ENCODE measurements around the gene AFDN. TPM values are rescaled to one million over a fixed set of nuclear protein-coding genes. Genes with fewer than 3 reads are reported as not detected.

AFDN gene
- polyA plus RNA-seq, 1 experiment = 20.4 TPM

DNA sequence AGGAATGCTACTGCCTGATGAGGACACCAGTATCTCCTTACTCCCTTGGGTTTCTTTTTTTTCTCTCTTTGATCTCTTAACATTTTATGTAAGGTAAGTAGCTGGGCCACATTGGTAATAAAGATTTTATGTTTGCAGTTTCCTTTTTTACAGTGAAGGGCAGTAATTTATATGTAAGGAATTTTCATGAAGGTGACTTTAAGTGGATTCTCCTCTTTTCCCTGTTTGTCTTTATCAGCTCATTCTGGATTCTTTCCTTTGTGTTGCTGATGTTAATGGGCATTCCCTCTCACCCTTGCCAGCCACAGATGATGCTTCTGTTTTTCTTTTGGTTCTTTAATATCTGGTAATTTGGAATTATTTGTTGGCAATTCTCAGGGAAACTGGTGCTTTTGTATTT is 34.7 kb downstream of the AFDN start:
- CTCF ChIA-PET = interaction anchor here (1.0 kb wide), 1 partner anchor 18 kb away, joined by 3 read pairs; no protein-coding TSS in a partner anchor
- TF ChIP-seq, protein P1, sequence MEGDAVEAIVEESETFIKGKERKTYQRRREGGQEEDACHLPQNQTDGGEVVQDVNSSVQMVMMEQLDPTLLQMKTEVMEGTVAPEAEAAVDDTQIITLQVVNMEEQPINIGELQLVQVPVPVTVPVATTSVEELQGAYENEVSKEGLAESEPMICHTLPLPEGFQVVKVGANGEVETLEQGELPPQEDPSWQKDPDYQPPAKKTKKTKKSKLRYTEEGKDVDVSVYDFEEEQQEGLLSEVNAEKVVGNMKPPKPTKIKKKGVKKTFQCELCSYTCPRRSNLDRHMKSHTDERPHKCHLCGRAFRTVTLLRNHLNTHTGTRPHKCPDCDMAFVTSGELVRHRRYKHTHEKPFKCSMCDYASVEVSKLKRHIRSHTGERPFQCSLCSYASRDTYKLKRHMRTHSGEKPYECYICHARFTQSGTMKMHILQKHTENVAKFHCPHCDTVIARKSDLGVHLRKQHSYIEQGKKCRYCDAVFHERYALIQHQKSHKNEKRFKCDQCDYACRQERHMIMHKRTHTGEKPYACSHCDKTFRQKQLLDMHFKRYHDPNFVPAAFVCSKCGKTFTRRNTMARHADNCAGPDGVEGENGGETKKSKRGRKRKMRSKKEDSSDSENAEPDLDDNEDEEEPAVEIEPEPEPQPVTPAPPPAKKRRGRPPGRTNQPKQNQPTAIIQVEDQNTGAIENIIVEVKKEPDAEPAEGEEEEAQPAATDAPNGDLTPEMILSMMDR (IDR thresholded peaks at IDR 0.05; ENCODE audit: insufficient read depth, low read depth, low read length) = no peak
- Histone ChIP-seq H3K27me3 (ENCODE audit: control insufficient read depth, insufficient read depth, low read length) (no peaks in the 10 kb centered on the region), H3K4me3 (ENCODE audit: low read depth, low read length) (no peak overlapping the region), H3K36me3 (ENCODE audit: control insufficient read depth, insufficient read depth, low read length) (no peaks in the 10 kb centered on the region)
- POLR2A ChIA-PET = no interaction called here
- DNase-seq (ENCODE audit: low read depth) = no peak

DNA sequence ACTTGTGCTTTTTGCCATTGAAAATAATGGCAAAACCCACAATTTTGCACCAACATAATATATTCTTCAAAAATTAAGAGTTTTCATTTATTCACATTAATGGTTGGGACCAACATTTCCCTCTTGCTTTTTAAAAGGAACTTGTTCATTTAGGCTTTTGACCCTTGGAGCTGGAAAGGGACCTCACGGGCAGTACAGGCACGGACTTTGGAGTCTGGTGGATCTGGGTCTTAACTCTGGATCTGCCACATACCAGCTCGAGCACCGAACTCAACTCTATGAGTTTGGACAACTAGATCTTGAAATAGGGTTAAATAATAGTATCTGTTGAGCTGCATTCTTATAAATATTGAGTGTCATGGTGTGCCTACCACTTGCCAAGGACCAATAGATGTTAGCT is 37.2 kb downstream of the AFDN start:
- CTCF ChIA-PET = no interaction called here
- H3K27me3 ChIP-seq (ENCODE audit: control insufficient read depth, insufficient read depth, low read length) = no peaks in the 10 kb centered on the region
- POLR2A ChIA-PET = no interaction called here
- TF ChIP-seq, protein P1 (IDR thresholded peaks at IDR 0.05; ENCODE audit: insufficient read depth, low read depth, low read length) = no peak
- no peak overlapping the region for H3K4me3 ChIP-seq (ENCODE audit: low read depth, low read length)
- DNase-seq (ENCODE audit: low read depth) = no peak
- peaks cover 2% of the 10 kb centered on the region for H3K36me3 ChIP-seq (ENCODE audit: control insufficient read depth, insufficient read depth, low read length)

DNA sequence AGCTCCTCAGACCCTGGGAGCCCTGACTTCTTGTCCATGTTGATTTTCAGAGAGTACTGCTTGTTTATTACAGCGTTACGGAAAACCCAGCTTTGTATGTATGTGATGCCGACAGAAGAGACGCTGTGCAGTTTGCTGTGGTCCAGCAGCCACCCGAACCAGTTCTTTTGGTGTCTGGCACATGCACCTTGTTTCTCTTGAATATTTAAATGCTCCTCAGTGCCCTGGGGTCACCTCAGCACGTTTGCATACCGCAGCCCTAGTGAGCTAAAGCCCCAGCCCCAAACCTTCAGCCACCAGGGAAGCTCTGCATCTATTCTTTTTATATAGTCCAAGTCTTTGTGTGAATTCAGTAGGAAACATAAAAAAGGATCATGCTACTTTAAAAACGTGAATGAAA is 39.9 kb downstream of the AFDN start:
- DNase-seq (ENCODE audit: low read depth) = no peak
- Histone ChIP-seq H3K27me3 (ENCODE audit: control insufficient read depth, insufficient read depth, low read length) (no peaks in the 10 kb centered on the region), H3K36me3 (ENCODE audit: control insufficient read depth, insufficient read depth, low read length) (peaks cover 2% of the 10 kb centered on the region), H3K4me3 (ENCODE audit: low read depth, low read length) (no peak overlapping the region)
- ChIA-PET POLR2A (no interaction called here), CTCF (interaction anchor here (1.2 kb wide), 1 partner anchor 14 kb away, joined by 4 read pairs; no protein-coding TSS in a partner anchor)
- TF ChIP-seq, protein P1 (IDR thresholded peaks at IDR 0.05; ENCODE audit: insufficient read depth, low read depth, low read length) = no peak

DNA sequence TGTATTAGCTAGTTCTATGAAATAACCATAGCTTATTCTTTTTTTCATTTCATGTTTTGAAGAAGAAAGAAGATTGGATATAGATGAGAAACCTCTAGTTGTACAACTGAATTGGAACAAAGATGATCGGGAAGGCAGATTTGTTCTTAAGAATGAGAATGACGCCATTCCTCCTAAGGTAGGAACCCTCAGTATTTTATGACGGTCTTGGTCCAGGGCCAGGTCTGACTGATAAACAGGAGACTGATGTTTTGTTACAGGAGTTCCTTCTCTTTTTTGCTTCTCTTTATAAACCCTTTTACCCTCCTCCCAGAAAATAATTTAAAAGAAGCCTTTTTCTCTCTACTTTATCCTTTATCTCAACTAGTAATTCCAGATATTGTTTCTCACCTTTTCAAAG is 43.6 kb downstream of the AFDN start:
- no peaks in the 10 kb centered on the region for H3K27me3 ChIP-seq (ENCODE audit: control insufficient read depth, insufficient read depth, low read length)
- no peak for DNase-seq (ENCODE audit: low read depth)
- ChIA-PET POLR2A (no interaction called here), CTCF (no interaction called here)
- TF ChIP-seq, protein P1 (IDR thresholded peaks at IDR 0.05; ENCODE audit: insufficient read depth, low read depth, low read length) = no peak
- no peak overlapping the region for H3K4me3 ChIP-seq (ENCODE audit: low read depth, low read length)
- peaks cover 2% of the 10 kb centered on the region for H3K36me3 ChIP-seq (ENCODE audit: control insufficient read depth, insufficient read depth, low read length)

DNA sequence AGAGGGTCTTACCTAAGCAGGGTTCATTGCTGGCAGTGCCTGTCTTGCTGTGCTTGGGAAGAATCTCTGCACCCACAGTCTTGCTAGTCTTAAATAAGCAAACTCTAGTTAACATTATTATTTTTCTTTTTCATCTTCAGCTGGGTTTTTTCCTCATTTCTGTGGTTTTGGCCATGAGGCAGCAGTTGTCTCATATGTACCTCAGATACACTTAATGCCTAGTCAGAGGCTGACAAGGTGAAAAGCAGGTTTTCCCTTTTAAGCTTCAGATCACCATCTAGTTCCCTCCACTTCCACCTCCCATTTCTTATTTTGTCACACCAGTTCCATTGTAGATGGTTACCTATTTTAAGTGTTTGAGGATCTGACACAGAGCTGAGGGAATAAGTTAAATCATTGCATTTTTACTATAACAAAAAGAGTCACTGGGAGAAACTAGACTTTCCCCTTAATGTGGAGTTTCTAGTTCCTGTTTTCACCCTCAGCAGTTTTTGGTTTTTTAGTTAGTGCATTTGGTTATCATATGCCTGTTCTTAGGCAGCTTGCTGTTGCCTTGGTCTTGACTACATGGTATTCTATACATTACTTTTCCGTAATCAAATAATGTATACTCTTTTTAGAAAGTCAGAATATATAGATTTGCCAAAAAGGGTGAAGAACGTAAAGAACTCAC is 46.0 kb downstream of the AFDN start:
- Histone ChIP-seq H3K36me3 (ENCODE audit: control insufficient read depth, insufficient read depth, low read length) (peaks cover 2% of the 10 kb centered on the region), H3K27me3 (ENCODE audit: control insufficient read depth, insufficient read depth, low read length) (no peaks in the 10 kb centered on the region), H3K4me3 (ENCODE audit: low read depth, low read length) (no peak overlapping the region)
- TF ChIP-seq, protein P1 (IDR thresholded peaks at IDR 0.05; ENCODE audit: insufficient read depth, low read depth, low read length) = no peak
- CTCF ChIA-PET = no interaction called here
- POLR2A ChIA-PET = interaction anchor here (0.6 kb wide), 1 partner anchor 13 kb away, joined by 3 read pairs; no protein-coding TSS in a partner anchor
- DNase-seq (ENCODE audit: low read depth) = no peak
